Left ventricle myocardium inferior (tissue), 1 donor: ENCODE measurements around the gene HSDL1. TPM values are rescaled to one million over a fixed set of nuclear protein-coding genes. Genes with fewer than 3 reads are reported as not detected.
A peak's percentile ranks its signal among the peaks of the same experiment; 100 is the strongest.

ENCODE experiments used
- DNase-seq: peaks from one replicate; pipeline ENCODE4 v3.0.0-alpha.2; 2020
- H3K27ac ChIP-seq: fragments of 200-600 bp; replicated peaks from 2 replicates; pipeline ENCODE4 v1.8.0; 2021
- H3K27me3 ChIP-seq: fragments of 200-600 bp; 2 replicates; pipeline ENCODE4 v1.8.0; 2021; ENCODE audit warnings: low read depth
- H3K36me3 ChIP-seq: fragments of 200-600 bp; 2 replicates; pipeline ENCODE4 v1.8.0; 2021
- H3K4me1 ChIP-seq: fragments of 200-600 bp; 2 replicates; pipeline ENCODE4 v1.8.0; 2021
- H3K4me3 ChIP-seq: fragments of 200-600 bp; 2 replicates; pipeline ENCODE4 v1.8.0; 2021; ENCODE audit warnings: mild to moderate bottlenecking, moderate library complexity
- H3K9me3 ChIP-seq: fragments of 200-600 bp; replicated peaks from 2 replicates; pipeline ENCODE4 v1.8.0; 2021
- CTCF ChIP-seq: fragments of 200-600 bp; IDR thresholded peaks from 2 replicates; pipeline ENCODE4 v1.8.0; 2021; ENCODE audit warnings: antibody characterized with exemption, mild to moderate bottlenecking, borderline replicate concordance
- intact Hi-C: fragments of 100-400 bp; cut with micrococcal nuclease; formaldehyde crosslinking; loops from one replicate; pipeline ENCODE4 v1.11.0; 2022
- long read RNA-seq: library from polyadenylated mRNA; unstranded; transcript quantifications from one replicate; pipeline ENCODE4 v2.0.0, GENCODE V29; 2021
- total RNA-seq: library from RNA; stranded (reverse); fragmentation: NEBNext Ultra II Directional; extraction: Animal tissue kit (Norgen Biotek cat#: 25700); gene quantifications from one replicate; pipeline ENCODE4 v1.2.1, GENCODE V29; 2021
- donor health status: DM: no; HTN: yes; CAD: no; lungs with severe emphysema.

The HSDL1 gene
- 23.8 TPM for total RNA-seq
- long read RNA-seq, transcript HSDL1-201 (6 exons, 3,519 nt), result major isoform, 47 of 58 reads
- long read RNA-seq, partial matches to known transcripts, result 0 of 58 reads
- long read RNA-seq, other reads (novel, unspliced or antisense), result 8 of 58 reads

DNA sequence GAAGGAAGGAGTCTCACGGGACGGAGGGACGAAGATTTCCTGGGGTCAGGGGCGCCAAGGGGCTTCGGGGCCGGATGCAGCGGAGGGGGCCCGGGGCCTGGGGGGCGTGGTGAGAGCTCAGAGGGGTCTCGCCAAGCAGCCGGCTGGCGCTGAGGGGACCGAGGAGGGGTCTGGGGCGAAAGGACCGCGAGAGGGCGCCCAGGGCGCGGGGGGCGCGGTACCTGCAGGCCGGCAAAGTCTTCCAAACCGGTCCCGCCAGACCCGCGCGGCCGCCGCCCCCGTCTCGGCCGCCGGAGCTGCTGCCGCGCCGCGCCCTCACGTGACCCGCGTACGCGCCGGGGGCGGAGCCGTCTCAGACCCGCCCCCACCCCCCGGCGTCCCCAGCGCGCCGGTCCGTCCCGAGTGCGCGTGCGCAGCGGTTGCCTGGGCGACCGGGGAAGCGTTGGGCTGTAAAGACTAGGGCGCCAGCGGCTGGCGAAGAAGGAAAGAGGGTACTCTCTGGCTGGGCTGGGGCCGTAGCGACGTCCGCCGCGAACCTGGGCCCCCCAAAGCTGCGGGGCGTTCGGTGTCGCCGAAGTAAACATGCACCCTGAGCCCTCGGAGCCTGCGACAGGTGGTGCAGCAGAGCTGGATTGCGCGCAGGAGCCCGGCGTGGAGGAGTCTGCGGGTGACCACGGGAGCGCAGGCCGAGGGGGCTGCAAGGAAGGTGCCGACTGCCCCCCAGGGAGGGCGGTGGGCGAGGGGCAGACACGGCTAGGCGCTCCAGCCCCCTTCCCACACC lies at the start of gene HSDL1, which contains the start of gene DNAAF1:
Gene HSDL1 (minus strand): TSS at position 319 of the 781 bp plus-strand sequence. CDS start 13,856 bp downstream, outside the sequence.
Gene DNAAF1 (plus strand): TSS at position 450 of the 781 bp plus-strand sequence. CDS start 133 bp downstream, at position 583.
- TF ChIP-seq CTCF, result peak; percentile 25
- DNase-seq, result peak; percentile 91
- Histone ChIP-seq H3K4me3 (peak within 1 kb of the TSS; percentile 93), H3K9me3 (no peaks in the 10 kb centered on the region), H3K27me3 (no peaks in the 10 kb centered on the region), H3K36me3 (no peaks in the 10 kb centered on the region), H3K27ac (peak within 1 kb of the TSS; percentile 84), H3K4me1 (peaks cover 28% of the 10 kb centered on the region)
- intact Hi-C loops, result no loop called here

DNA sequence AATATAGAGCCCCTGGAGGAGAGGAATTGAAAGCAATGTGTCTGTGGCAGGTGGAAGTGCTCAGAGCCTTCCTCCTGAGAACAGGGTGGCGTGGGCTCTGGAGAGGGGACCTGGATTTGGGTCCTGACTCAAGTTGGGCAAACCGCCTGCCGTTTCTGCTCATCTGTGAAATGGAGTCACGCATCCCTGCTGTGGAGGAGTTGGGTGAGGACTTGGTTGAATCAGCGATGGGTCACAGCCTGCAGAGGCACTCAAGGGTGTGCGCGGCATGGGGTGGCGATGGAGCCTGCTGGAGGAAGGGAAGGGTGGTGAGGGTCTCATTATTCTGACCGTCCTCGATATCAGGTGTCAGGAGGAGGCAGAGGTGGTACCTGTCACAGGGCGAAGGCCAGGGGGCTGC lies 49.0 kb upstream of the HSDL1 start:
- H3K27me3 ChIP-seq, result peaks cover 17% of the 10 kb centered on the region
- no peaks in the 10 kb centered on the region for H3K9me3 ChIP-seq
- no peak for TF ChIP-seq CTCF
- no peak overlapping the region for H3K4me3 ChIP-seq
- no peak for DNase-seq
- no peaks in the 10 kb centered on the region for H3K4me1 ChIP-seq
- intact Hi-C loops, result no loop called here
- no peaks in the 10 kb centered on the region for H3K36me3 ChIP-seq
- no peak overlapping the region for H3K27ac ChIP-seq

GRCh38 chr16:84193480-84193879 lies 48.5 kb upstream of the HSDL1 start:
- no peak for TF ChIP-seq CTCF
- intact Hi-C loops, result no loop called here

GRCh38 chr16:84191466-84191865 lies 46.5 kb upstream of the HSDL1 start:
- Histone ChIP-seq H3K36me3 (no peaks in the 10 kb centered on the region), H3K27me3 (peaks cover 12% of the 10 kb centered on the region), H3K9me3 (no peaks in the 10 kb centered on the region), H3K4me1 (peaks cover 8% of the 10 kb centered on the region), H3K27ac (no peak overlapping the region), H3K4me3 (no peak overlapping the region)
- TF ChIP-seq CTCF, result no peak
- intact Hi-C loops, result no loop called here
- DNase-seq, result no peak

More at GRCh38 chr16:84193480-84193879, 48.5 kb upstream of the HSDL1 start:
- Histone ChIP-seq H3K4me3 (no peak overlapping the region), H3K36me3 (no peaks in the 10 kb centered on the region), H3K27me3 (peaks cover 17% of the 10 kb centered on the region), H3K27ac (no peak overlapping the region), H3K9me3 (no peaks in the 10 kb centered on the region), H3K4me1 (no peaks in the 10 kb centered on the region)
- DNase-seq, result no peak

GRCh38 chr16:84190731-84191388 lies 45.9 kb upstream of the HSDL1 start, which contains the start of gene ADAD2:
Gene ADAD2 (plus strand): TSS chr16:84191157. CDS start chr16:84191231, 74 bp downstream.
- peaks cover 15% of the 10 kb centered on the region for H3K4me1 ChIP-seq

More at GRCh38 chr16:84190731-84191388, 45.9 kb upstream of the HSDL1 start, which contains the start of gene ADAD2:
- Histone ChIP-seq H3K36me3 (no peaks in the 10 kb centered on the region), H3K27me3 (peaks cover 11% of the 10 kb centered on the region), H3K4me3 (no peak within 1 kb of the TSS), H3K9me3 (no peaks in the 10 kb centered on the region), H3K27ac (no peak within 1 kb of the TSS)
- intact Hi-C loops, result no loop called here
- no peak for DNase-seq
- no peak for TF ChIP-seq CTCF
